AG04450 (cell line): ENCODE measurements around the gene CDK2. TPM values are rescaled to one million over a fixed set of nuclear protein-coding genes. Genes with fewer than 3 reads are reported as not detected.
A peak's percentile ranks its signal among the peaks of the same experiment; 100 is the strongest.
"Not testable (repeated sequence)": the region's sequence is repeated elsewhere in the genome, so short reads cannot be mapped to it uniquely, and the experiment has no call there.

Experiments used
- CTCF ChIA-PET: fragments of 300-600, 350-600 bp; formaldehyde crosslinking; extraction: SDS; loops from one replicate; lab custom pipeline; 2022; ENCODE audit warnings: antibody characterized with exemption, inconsistent platforms; lab: Charles Lee
- POLR2A ChIA-PET: fragments of 350-600 bp; formaldehyde crosslinking; extraction: SDS; loops from one replicate; lab custom pipeline; 2021; ENCODE audit warnings: antibody characterized with exemption, inconsistent platforms; lab: Yijun Ruan, JAX
- DNase-seq: peaks from one replicate; pipeline ENCODE4 v3.0.0-alpha.2; 2011; ENCODE audit warnings: low read depth, low spot score
- H3K27ac ChIP-seq: one replicate; pipeline ENCODE4 v1.5.1; 2012; ENCODE audit warnings: low read depth, low read length, control low read depth
- H3K27me3 ChIP-seq: one replicate; pipeline ENCODE4 v1.6.0; 2012; ENCODE audit warnings: low read length; ENCODE audit not compliant: control insufficient read depth, insufficient read depth
- H3K4me3 ChIP-seq: 2 replicates; pipeline ENCODE4 v1.5.1; 2011; ENCODE audit warnings: mild to moderate bottlenecking, low read depth, low read length, control low read depth
- H3K9me3 ChIP-seq: 2 replicates; pipeline ENCODE4 v1.5.1; 2012; ENCODE audit warnings: low read length; ENCODE audit not compliant: control insufficient read depth, insufficient read depth
- CTCF ChIP-seq: IDR thresholded peaks from 2 replicates; pipeline ENCODE4 v1.5.1; 2011; ENCODE audit warnings: low read depth, low read length, control low read depth, inconsistent platforms
- polyA plus RNA-seq: library from polyadenylated mRNA; depleted of rRNA; stranded (reverse); fragments of >200 nt; gene quantifications from 2 replicates; pipeline ENCODE4 v1.2.3, GENCODE V29; 2011

The CDK2 gene
- polyA plus RNA-seq, 1 experiment = 30.6 TPM

DNA sequence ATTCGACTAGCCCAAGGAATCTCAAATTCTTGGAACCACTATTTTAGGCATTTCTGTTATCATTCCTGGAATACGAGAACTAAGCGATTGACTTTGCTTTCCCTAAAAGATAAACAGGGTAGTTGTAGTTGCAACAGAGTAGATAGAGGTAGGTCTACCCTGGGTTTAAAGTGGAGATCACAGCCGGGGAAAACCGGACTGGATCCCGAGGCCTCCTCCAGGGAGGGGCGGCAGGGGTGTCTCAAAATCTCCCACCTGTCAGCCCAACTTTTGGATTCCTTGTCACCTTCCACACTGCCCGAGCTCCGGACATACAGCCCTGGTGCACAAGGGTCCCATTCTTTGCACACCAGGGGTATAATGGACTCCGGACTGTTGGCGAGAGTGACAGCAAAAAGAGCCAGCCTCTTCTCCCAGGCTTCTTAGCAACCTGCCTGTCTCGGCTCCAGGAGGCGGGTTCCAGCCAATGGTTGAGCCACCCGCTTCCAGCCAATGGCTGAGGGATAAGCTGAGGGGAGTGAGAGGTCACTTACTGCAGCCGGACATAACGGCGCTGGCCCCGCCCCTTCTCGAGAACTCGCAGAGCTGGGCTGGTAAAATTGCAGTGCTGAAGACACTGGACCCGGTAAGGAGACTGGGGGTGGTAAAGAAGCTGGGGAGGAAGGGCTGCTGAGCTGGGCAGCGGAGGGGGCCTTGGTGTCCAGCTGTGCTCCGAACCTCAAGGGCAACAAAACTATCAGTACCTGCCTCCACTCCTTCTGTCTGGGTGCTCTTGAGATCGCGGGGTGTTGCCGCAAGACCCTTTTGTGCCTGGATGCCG lies 30.3 kb downstream of the CDK2 start, which contains the start of gene SUOX:
Gene SUOX (plus strand): TSS at position 562 of the 820 bp plus-strand sequence. CDS start 4,946 bp downstream, outside the sequence.
- peak; percentile 94 for DNase-seq
- Histone ChIP-seq H3K27me3 (no peaks in the 10 kb centered on the region), H3K4me3 (peak within 1 kb of the TSS; percentile 97), H3K27ac (peak within 1 kb of the TSS; percentile 52), H3K9me3 (no peaks in the 10 kb centered on the region)
- ChIA-PET POLR2A (interaction anchor here (0.6 to 1.1 kb wide), 7 partner anchors 9 to 121 kb away, joined by 3 to 11 read pairs (median 4); partner anchors contain the start of genes IKZF4, RAB5B and ZC3H10), CTCF (interaction anchor here (0.6 to 5.4 kb wide), 41 partner anchors 11 to 259 kb away, joined by 3 to 104 read pairs (median 6); partner anchors contain the start of genes IKZF4, RAB5B and SARNP)
- TF ChIP-seq CTCF = no peak

DNA sequence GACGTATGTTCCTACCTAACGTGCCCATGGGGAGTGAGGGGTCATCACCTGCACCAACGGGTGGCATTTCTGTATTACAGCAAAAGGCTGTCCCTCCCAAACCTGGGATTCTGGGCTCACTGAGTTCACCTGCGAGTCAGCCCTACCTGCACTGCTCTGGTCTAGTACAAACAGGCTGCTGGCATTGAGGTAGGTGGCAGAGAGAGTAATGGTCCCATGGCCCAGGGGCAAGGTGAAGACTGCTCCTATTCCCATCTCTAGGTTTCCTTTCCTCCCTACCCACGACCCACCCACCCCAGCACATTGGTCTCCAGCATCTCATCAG lies 30.9 kb downstream of the CDK2 start:
- H3K27me3 ChIP-seq = no peaks in the 10 kb centered on the region
- DNase-seq = no peak
- peak overlapping the region; percentile 97 for H3K4me3 ChIP-seq
- ChIA-PET POLR2A (interaction anchor here (0.6 to 1.1 kb wide), 8 partner anchors 8 to 121 kb away, joined by 3 to 11 read pairs (median 4); partner anchors contain the start of genes IKZF4, RAB5B and ZC3H10), CTCF (interaction anchor here (0.6 to 5.4 kb wide), 16 partner anchors 10 to 259 kb away, joined by 3 to 104 read pairs (median 9); partner anchors contain the start of genes IKZF4 and RAB5B)
- no peak for TF ChIP-seq CTCF
- no peak overlapping the region for H3K27ac ChIP-seq
- H3K9me3 ChIP-seq = no peaks in the 10 kb centered on the region

DNA sequence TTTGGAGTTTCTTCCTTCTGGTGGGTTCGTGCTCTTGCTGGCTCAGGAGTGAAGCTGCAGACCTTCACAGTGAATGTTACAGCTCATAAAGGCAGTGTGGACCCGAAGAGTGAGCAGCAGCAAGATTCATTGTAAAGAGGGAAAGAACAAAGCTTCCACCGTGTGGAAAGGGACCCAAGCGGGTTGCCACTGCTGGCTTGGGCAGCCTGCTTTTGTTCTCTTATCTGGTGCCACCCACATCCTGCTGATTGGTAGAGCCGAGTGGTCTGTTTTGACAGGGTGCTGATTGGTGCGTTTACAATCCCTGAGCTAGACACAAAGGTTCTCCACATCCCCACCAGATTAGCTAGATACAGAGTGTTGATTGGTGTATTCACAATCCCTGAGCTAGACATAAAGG lies 32.9 kb downstream of the CDK2 start:
- CTCF ChIA-PET, DNase-seq, POLR2A ChIA-PET: not testable (repeated sequence)

GRCh38 chr12:55999999-56000540 lies 33.4 kb downstream of the CDK2 start:
- H3K9me3 ChIP-seq, DNase-seq, CTCF ChIA-PET, H3K27me3 ChIP-seq, POLR2A ChIA-PET, H3K4me3 ChIP-seq, H3K27ac ChIP-seq: not testable (repeated sequence)

More for the DNA sequence above, 32.9 kb downstream of the CDK2 start:
- H3K27me3 ChIP-seq, H3K4me3 ChIP-seq, H3K9me3 ChIP-seq, H3K27ac ChIP-seq: not testable (repeated sequence)

DNA sequence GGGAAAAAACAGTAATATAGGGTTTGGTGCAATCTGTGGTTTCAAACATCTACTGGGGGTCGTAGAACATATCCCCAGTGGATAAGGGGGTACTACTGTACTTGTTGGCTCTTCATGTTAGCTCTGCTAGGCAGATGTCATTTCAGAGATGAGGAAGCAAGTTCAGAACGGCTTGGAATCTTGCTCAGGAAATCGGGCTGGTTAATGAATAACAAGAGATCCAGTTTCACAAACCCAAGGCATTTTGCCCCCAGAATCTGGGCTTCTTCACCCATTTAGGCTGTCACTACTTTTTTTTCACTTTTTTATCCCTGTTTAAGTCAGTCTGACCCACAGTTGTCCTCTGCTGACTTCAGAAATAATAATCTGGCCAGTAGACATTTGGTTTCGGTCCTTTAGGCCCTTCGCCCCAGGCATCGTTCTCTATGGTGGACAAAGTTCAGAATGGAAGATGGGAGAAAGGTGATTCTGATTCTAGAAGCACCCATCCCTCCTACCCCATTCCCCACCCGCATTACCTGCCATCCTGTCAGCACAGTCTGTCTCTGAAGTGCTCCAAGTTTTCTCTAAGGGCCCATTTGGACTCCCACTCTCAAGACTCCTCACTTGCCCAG lies 35.0 kb downstream of the CDK2 start:
- H3K27me3 ChIP-seq = no peaks in the 10 kb centered on the region
- no peak for TF ChIP-seq CTCF
- no peak for DNase-seq
- H3K27ac ChIP-seq = no peak overlapping the region
- H3K9me3 ChIP-seq = no peaks in the 10 kb centered on the region
- POLR2A ChIA-PET = no interaction called here
- CTCF ChIA-PET = interaction anchor here (0.6 kb wide), 1 partner anchor 62 kb away, joined by 3 read pairs; no protein-coding TSS in a partner anchor
- H3K4me3 ChIP-seq = no peak overlapping the region

GRCh38 chr12:56003376-56003775 lies 36.7 kb downstream of the CDK2 start:
- DNase-seq, POLR2A ChIA-PET: not testable (repeated sequence)

More at GRCh38 chr12:56003376-56003775, 36.7 kb downstream of the CDK2 start:
- H3K27ac ChIP-seq, CTCF ChIA-PET, H3K9me3 ChIP-seq, H3K4me3 ChIP-seq, H3K27me3 ChIP-seq: not testable (repeated sequence)
